BJ (cell line): ENCODE data around the gene MYO1D. TPM values are rescaled to one million over a fixed set of nuclear protein-coding genes. Genes with fewer than 3 reads are reported as not detected.

Experiments
- CTCF ChIA-PET: fragments of 350-600 bp; formaldehyde crosslinking; extraction: SDS; loops from one replicate; lab custom pipeline; 2021; ENCODE audit warnings: antibody characterized with exemption, inconsistent platforms; lab: Yijun Ruan, JAX
- POLR2A ChIA-PET: fragments of 300-600 bp; sonication (Branson Sonifier 250); formaldehyde crosslinking; extraction: SDS; loops from one replicate; lab custom pipeline; 2021; ENCODE audit warnings: antibody characterized with exemption; lab: Charles Lee
- DNase-seq: peaks from one replicate; pipeline ENCODE4 v3.0.0-alpha.2; 2011; ENCODE audit warnings: low read depth
- H3K27me3 ChIP-seq: 2 replicates; pipeline ENCODE4 v1.6.0; 2011; ENCODE audit warnings: low read length; ENCODE audit not compliant: control insufficient read depth, insufficient read depth
- H3K36me3 ChIP-seq: 2 replicates; pipeline ENCODE4 v1.5.1; 2011; ENCODE audit warnings: low read length; ENCODE audit not compliant: control insufficient read depth, insufficient read depth
- H3K4me3 ChIP-seq: 2 replicates; pipeline ENCODE4 v1.5.1; 2011; ENCODE audit warnings: low read depth, mild to moderate bottlenecking, control low read depth, low read length
- CTCF ChIP-seq: IDR thresholded peaks from 2 replicates; pipeline ENCODE4 v1.5.1; 2011; ENCODE audit warnings: low read depth, mild to moderate bottlenecking, control low read depth, inconsistent platforms, low read length, moderate library complexity; ENCODE audit not compliant: insufficient read depth
- polyA plus RNA-seq: library from polyadenylated mRNA; depleted of rRNA; stranded (reverse); fragments of >200 nt; gene quantifications from 2 replicates; pipeline ENCODE4 v1.2.3, GENCODE V29; 2011

Gene MYO1D
- polyA plus RNA-seq, 1 experiment, result 23.6 TPM

DNA sequence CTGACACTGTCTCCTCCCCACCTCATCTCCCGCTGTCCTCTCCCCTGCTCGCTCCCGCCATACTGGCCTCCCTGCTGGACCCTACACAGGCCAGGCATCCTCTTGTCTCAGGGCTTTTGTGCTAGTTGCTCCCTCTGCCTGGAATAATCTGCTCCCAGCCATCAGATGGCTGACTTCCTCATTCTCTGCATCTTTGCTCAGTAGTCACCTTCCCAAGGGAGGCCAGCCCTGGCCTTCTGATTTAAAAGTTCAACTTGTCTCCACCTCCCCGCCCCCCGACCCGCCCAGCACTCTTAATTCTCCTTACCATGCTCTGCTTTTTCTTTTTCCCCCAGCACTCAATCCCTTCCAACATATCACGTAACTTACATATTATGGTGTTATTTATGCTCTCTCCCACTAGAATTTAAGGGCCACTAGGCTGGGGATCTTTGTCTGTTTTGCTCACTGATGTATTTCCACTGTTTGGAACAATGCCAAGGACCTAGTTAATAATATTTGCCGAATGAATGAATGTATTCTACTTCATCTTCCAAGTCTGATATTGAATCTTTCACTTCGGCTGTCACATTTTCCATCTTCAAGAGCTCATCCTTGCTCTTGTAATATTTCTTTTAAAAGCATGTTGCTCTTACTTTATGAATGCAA is 211.9 kb downstream of the MYO1D start:
- Histone ChIP-seq H3K4me3 (no peak overlapping the region), H3K36me3 (no peaks in the 10 kb centered on the region), H3K27me3 (no peaks in the 10 kb centered on the region)
- TF ChIP-seq CTCF, result no peak
- no peak for DNase-seq
- ChIA-PET CTCF (interaction anchor here (1.0 kb wide), 1 partner anchor 383 kb away, joined by 3 read pairs; no protein-coding TSS in a partner anchor), POLR2A (no interaction called here)

- Histone ChIP-seq H3K27me3 (no peaks in the 10 kb centered on the region), H3K4me3 (no peak overlapping the region), H3K36me3 (no peaks in the 10 kb centered on the region)
- no peak for DNase-seq
- CTCF ChIA-PET, result no interaction called here
- POLR2A ChIA-PET, result no interaction called here
- TF ChIP-seq CTCF, result no peak
Observed at GRCh38 chr17:32660496-32660985, 216.4 kb downstream of the MYO1D start.

DNA sequence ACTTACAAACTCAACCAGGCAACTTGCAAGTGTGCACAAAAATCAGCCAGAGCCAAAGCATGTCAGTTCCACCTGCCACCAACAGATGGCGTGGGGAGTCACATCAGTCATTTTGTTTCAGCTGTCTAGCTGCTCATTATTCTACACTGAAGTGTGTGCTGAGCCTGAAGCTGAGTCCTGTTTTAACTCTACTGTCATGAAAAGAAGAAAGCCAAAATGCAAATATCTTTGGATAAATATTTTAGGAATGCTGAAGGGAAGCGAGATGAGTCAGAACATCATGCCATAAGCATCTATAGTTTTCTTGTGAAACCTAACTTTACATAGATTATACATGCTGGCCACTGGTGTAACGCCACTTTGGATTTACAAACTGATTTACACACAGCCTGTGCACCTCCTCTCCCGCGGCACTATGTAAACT is 217.5 kb downstream of the MYO1D start:
- POLR2A ChIA-PET, result no interaction called here
- peak; percentile 12 for DNase-seq
- Histone ChIP-seq H3K4me3 (no peak overlapping the region), H3K27me3 (no peaks in the 10 kb centered on the region), H3K36me3 (no peaks in the 10 kb centered on the region)
- CTCF ChIA-PET, result interaction anchor here (0.6 to 3.0 kb wide), 23 partner anchors 9 to 253 kb away, joined by 3 to 13 read pairs (median 4); partner anchors contain the start of genes MYO1D and PSMD11
- peak; percentile 94 for TF ChIP-seq CTCF

DNA sequence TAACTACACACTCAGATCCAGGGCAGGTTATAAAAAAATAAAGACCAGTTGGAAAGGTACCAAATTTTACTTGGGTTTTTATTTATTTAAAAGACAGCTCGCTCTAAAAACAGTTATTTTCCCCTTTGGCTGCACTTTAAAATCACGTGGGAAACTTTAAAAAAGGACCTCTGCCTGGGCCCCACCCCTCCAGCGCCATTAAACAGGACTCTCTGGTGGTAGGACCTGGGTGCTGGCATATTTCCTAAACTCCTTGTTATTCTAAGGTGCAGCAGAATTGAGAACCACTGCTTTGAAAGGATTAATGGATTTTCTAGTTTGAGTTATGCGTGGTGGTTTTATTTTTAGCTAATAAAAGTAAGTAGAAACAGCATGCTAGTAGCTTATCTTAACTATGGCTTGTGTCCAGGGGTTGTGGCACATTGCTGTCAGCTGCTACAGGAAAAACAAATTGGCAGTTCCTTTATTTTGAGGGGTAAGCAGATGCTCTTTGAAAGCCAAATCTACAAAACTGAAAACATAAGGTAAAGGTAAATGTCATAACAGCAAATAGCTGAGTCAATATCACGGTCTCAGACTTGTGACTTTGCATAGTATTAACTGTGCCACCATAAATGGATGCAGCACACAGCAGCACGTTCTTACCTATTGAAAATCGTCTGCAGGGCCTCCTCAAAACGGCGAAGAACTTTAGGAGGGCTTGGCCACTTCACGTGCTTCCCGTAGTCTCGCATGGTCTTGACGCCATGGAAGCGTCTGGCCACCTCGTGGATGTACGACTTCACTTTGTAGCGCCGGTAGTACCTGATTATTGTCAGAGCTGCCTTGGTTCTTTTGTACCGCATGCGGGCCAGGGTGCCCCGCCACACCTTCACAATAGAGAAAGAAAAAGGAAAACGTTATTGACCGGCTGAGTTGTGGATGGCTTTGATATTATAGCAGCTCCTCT is 218.2 kb downstream of the MYO1D start:
- TF ChIP-seq CTCF, result no peak
- Histone ChIP-seq H3K27me3 (no peaks in the 10 kb centered on the region), H3K36me3 (no peaks in the 10 kb centered on the region), H3K4me3 (no peak overlapping the region)
- CTCF ChIA-PET, result interaction anchor here (0.6 to 3.0 kb wide), 27 partner anchors 8 to 352 kb away, joined by 3 to 13 read pairs (median 4); partner anchors contain the start of genes MYO1D and PSMD11
- POLR2A ChIA-PET, result no interaction called here
- no peak for DNase-seq

DNA sequence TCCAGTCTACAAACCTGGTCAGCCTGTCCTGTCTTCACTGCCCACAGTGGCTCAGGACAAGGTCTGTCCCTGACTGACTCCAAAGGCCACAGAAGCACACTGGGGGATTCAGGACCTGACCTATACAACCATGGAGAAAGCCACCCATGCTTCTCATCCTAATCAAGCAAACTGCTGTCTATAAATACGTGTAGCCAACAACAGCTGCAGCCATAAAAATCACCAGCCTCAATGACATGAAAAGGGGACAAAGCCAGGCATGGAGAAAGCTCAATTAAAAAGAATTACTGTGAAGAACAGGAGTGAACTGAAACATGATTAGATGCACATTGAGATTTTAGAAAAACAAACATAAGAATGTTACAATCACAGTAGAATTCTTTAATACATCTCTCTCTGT is 220.0 kb downstream of the MYO1D start:
- Histone ChIP-seq H3K4me3 (no peak overlapping the region), H3K36me3 (no peaks in the 10 kb centered on the region), H3K27me3 (no peaks in the 10 kb centered on the region)
- DNase-seq, result no peak
- ChIA-PET CTCF (interaction anchor here (3.0 kb wide), 1 partner anchor 9 kb away, joined by 12 read pairs; no protein-coding TSS in a partner anchor), POLR2A (no interaction called here)
- no peak for TF ChIP-seq CTCF
